SJSA1 (cell line): Measurements from ENCODE around the gene UBE2QL1. TPM values are rescaled to one million over a fixed set of nuclear protein-coding genes. Genes with fewer than 3 reads are reported as not detected.

Experiments
- DNase-seq, 2 experiments: peaks; one replicate each; pipeline ENCODE4 v3.0.0-alpha.2; 2015 to 2020; ENCODE audit warnings: low spot score in 2 of 2, low read depth in 1 of 2
- H3K27ac ChIP-seq: fragments of 250-450 bp; sonication (Bioruptor Pico); 2 replicates; pipeline ENCODE4 v1.5.1; 2020; ENCODE audit warnings: mild to moderate bottlenecking, moderate library complexity
- H3K27me3 ChIP-seq: fragments of 250-450 bp; sonication (Bioruptor Pico); replicated peaks from 2 replicates; pipeline ENCODE4 v1.5.1; 2020; ENCODE audit warnings: mild to moderate bottlenecking, moderate library complexity
- H3K36me3 ChIP-seq: fragments of 250-450 bp; sonication (Bioruptor Pico); 2 replicates; pipeline ENCODE4 v1.5.1; 2020; ENCODE audit warnings: mild to moderate bottlenecking
- H3K4me1 ChIP-seq: fragments of 250-450 bp; sonication (Bioruptor Pico); replicated peaks from 2 replicates; pipeline ENCODE4 v1.6.1; 2021; ENCODE audit warnings: mild to moderate bottlenecking
- H3K4me3 ChIP-seq: fragments of 250-450 bp; sonication (Bioruptor Pico); 2 replicates; pipeline ENCODE4 v1.5.1; 2020; ENCODE audit warnings: mild to moderate bottlenecking
- H3K9me3 ChIP-seq: fragments of 250-450 bp; sonication (Bioruptor Pico); replicated peaks from 2 replicates; pipeline ENCODE4 v1.5.1; 2020; ENCODE audit warnings: mild to moderate bottlenecking
- total RNA-seq: library from RNA; depleted of rRNA; stranded (reverse); fragments of >200 nt; shearing (Covaris generic); gene quantifications from 2 replicates; pipeline ENCODE4 v1.2.3, GENCODE V29; 2014

The UBE2QL1 gene
- total RNA-seq, 1 experiment from 2014 or later: not detected

GRCh38 chr5:6412811-6413210 lies 35.8 kb upstream of the UBE2QL1 start:
- no peaks in the 10 kb centered on the region for H3K9me3 ChIP-seq
- no peak for DNase-seq
- H3K4me3 ChIP-seq: no peak overlapping the region
- no peaks in the 10 kb centered on the region for H3K4me1 ChIP-seq
- peaks cover 6% of the 10 kb centered on the region; the same call in 1 of the 2 replicates for H3K27me3 ChIP-seq
- H3K36me3 ChIP-seq: no peaks in the 10 kb centered on the region
- no peak overlapping the region for H3K27ac ChIP-seq

- no peak overlapping the region for H3K4me3 ChIP-seq
- H3K9me3 ChIP-seq: no peaks in the 10 kb centered on the region
- no peaks in the 10 kb centered on the region for H3K4me1 ChIP-seq
- no peaks in the 10 kb centered on the region for H3K36me3 ChIP-seq
- no peak overlapping the region for H3K27ac ChIP-seq
- no peak for DNase-seq
- H3K27me3 ChIP-seq: peaks cover 4% of the 10 kb centered on the region
Observed at GRCh38 chr5:6417657-6418056, 31.0 kb upstream of the UBE2QL1 start.

GRCh38 chr5:6418679-6419276 lies 29.9 kb upstream of the UBE2QL1 start:
- Histone ChIP-seq H3K4me1 (no peaks in the 10 kb centered on the region), H3K27ac (no peak overlapping the region), H3K4me3 (no peak overlapping the region), H3K9me3 (no peaks in the 10 kb centered on the region), H3K36me3 (no peaks in the 10 kb centered on the region), H3K27me3 (peaks cover 4% of the 10 kb centered on the region)
- DNase-seq: no peak

- no peaks in the 10 kb centered on the region for H3K36me3 ChIP-seq
- H3K9me3 ChIP-seq: no peaks in the 10 kb centered on the region
- no peak overlapping the region for H3K4me3 ChIP-seq
Observed at GRCh38 chr5:6419340-6419852, 29.3 kb upstream of the UBE2QL1 start.

GRCh38 chr5:6423327-6424109 lies 25.1 kb upstream of the UBE2QL1 start:
- Histone ChIP-seq H3K4me3 (no peak overlapping the region), H3K27me3 (peaks cover 5% of the 10 kb centered on the region), H3K36me3 (no peaks in the 10 kb centered on the region), H3K9me3 (no peaks in the 10 kb centered on the region), H3K4me1 (no peaks in the 10 kb centered on the region), H3K27ac (no peak overlapping the region)
- DNase-seq: no peak

More at GRCh38 chr5:6419340-6419852, 29.3 kb upstream of the UBE2QL1 start:
- Histone ChIP-seq H3K4me1 (no peaks in the 10 kb centered on the region), H3K27ac (no peak overlapping the region), H3K27me3 (peaks cover under 1% of the 10 kb centered on the region)
- DNase-seq: no peak

- Histone ChIP-seq H3K9me3 (no peaks in the 10 kb centered on the region), H3K4me3 (no peak overlapping the region), H3K4me1 (no peaks in the 10 kb centered on the region), H3K36me3 (no peaks in the 10 kb centered on the region), H3K27me3 (peaks cover 5% of the 10 kb centered on the region), H3K27ac (no peak overlapping the region)
- no peak for DNase-seq
Observed at GRCh38 chr5:6424110-6424659, 24.5 kb upstream of the UBE2QL1 start.

GRCh38 chr5:6424700-6425099 lies 24.0 kb upstream of the UBE2QL1 start:
- Histone ChIP-seq H3K4me3 (no peak overlapping the region), H3K27ac (no peak overlapping the region), H3K27me3 (peaks cover 5% of the 10 kb centered on the region), H3K4me1 (no peaks in the 10 kb centered on the region), H3K36me3 (no peaks in the 10 kb centered on the region), H3K9me3 (no peaks in the 10 kb centered on the region)
- no peak for DNase-seq

GRCh38 chr5:6427694-6428093 lies 21.0 kb upstream of the UBE2QL1 start:
- H3K9me3 ChIP-seq: no peaks in the 10 kb centered on the region
- no peak overlapping the region for H3K27ac ChIP-seq
- DNase-seq: no peak
- no peaks in the 10 kb centered on the region for H3K36me3 ChIP-seq
- 0 out of 2 replicates have a peak, but pooled peaks cover 5% of the 10 kb centered on the region for H3K27me3 ChIP-seq
- H3K4me3 ChIP-seq: no peak overlapping the region
- H3K4me1 ChIP-seq: no peaks in the 10 kb centered on the region

GRCh38 chr5:6430418-6431028 lies 18.1 kb upstream of the UBE2QL1 start:
- Histone ChIP-seq H3K27ac (no peak overlapping the region), H3K27me3 (0 out of 2 replicates have a peak, but pooled peaks cover 3% of the 10 kb centered on the region), H3K4me1 (no peaks in the 10 kb centered on the region), H3K9me3 (no peaks in the 10 kb centered on the region), H3K36me3 (no peaks in the 10 kb centered on the region), H3K4me3 (no peak overlapping the region)
- DNase-seq: no peak

- Histone ChIP-seq H3K4me1 (no peaks in the 10 kb centered on the region), H3K36me3 (no peaks in the 10 kb centered on the region), H3K27me3 (0 out of 2 replicates have a peak, but pooled peaks cover 3% of the 10 kb centered on the region), H3K4me3 (no peak overlapping the region), H3K27ac (no peak overlapping the region), H3K9me3 (no peaks in the 10 kb centered on the region)
- DNase-seq: no peak
Observed at GRCh38 chr5:6431214-6432195, 17.2 kb upstream of the UBE2QL1 start.

- Histone ChIP-seq H3K9me3 (no peaks in the 10 kb centered on the region), H3K27ac (no peak overlapping the region), H3K36me3 (no peaks in the 10 kb centered on the region), H3K27me3 (peaks cover 5% of the 10 kb centered on the region; the same call in 1 of the 2 replicates), H3K4me3 (no peak overlapping the region), H3K4me1 (no peaks in the 10 kb centered on the region)
- no peak for DNase-seq
Observed at GRCh38 chr5:6432206-6432605, 16.5 kb upstream of the UBE2QL1 start.

GRCh38 chr5:6434731-6435130 lies 13.9 kb upstream of the UBE2QL1 start:
- peaks cover 5% of the 10 kb centered on the region; the same call in 1 of the 2 replicates for H3K27me3 ChIP-seq
- peak in 1 of 2 experiments; percentile 30 for DNase-seq
- no peak overlapping the region for H3K4me3 ChIP-seq
- H3K36me3 ChIP-seq: no peaks in the 10 kb centered on the region
- no peaks in the 10 kb centered on the region for H3K4me1 ChIP-seq
- no peak overlapping the region for H3K27ac ChIP-seq
- H3K9me3 ChIP-seq: no peaks in the 10 kb centered on the region

GRCh38 chr5:6435356-6435755 lies 13.3 kb upstream of the UBE2QL1 start:
- H3K9me3 ChIP-seq: no peaks in the 10 kb centered on the region
- H3K4me3 ChIP-seq: no peak overlapping the region
- no peak for DNase-seq
- no peak overlapping the region for H3K27ac ChIP-seq
- no peaks in the 10 kb centered on the region for H3K4me1 ChIP-seq
- H3K36me3 ChIP-seq: no peaks in the 10 kb centered on the region
- peaks cover 5% of the 10 kb centered on the region; the same call in 1 of the 2 replicates for H3K27me3 ChIP-seq
